G401 (cell line): Measurements from ENCODE around the gene MACROD1. TPM values are rescaled to one million over a fixed set of nuclear protein-coding genes. Genes with fewer than 3 reads are reported as not detected.
A peak's percentile ranks its signal among the peaks of the same experiment; 100 is the strongest.

Source experiments
- DNase-seq: peaks from one replicate; pipeline ENCODE4 v3.0.0-alpha.2; 2015; ENCODE audit warnings: low spot score
- in situ Hi-C: cut with HindIII; loops from 2 replicates; pipeline ENCODE4 v1.10.0; 2016; ENCODE audit warnings: low sequenced_read_pairs, mixed read lengths
- total RNA-seq: library from RNA; depleted of rRNA; stranded (reverse); fragments of >200 nt; shearing (Covaris generic); gene quantifications from 2 replicates; pipeline ENCODE4 v1.2.3, GENCODE V29; 2014

Gene MACROD1
- total RNA-seq, 1 experiment from 2014 or later = 85.0 TPM

DNA sequence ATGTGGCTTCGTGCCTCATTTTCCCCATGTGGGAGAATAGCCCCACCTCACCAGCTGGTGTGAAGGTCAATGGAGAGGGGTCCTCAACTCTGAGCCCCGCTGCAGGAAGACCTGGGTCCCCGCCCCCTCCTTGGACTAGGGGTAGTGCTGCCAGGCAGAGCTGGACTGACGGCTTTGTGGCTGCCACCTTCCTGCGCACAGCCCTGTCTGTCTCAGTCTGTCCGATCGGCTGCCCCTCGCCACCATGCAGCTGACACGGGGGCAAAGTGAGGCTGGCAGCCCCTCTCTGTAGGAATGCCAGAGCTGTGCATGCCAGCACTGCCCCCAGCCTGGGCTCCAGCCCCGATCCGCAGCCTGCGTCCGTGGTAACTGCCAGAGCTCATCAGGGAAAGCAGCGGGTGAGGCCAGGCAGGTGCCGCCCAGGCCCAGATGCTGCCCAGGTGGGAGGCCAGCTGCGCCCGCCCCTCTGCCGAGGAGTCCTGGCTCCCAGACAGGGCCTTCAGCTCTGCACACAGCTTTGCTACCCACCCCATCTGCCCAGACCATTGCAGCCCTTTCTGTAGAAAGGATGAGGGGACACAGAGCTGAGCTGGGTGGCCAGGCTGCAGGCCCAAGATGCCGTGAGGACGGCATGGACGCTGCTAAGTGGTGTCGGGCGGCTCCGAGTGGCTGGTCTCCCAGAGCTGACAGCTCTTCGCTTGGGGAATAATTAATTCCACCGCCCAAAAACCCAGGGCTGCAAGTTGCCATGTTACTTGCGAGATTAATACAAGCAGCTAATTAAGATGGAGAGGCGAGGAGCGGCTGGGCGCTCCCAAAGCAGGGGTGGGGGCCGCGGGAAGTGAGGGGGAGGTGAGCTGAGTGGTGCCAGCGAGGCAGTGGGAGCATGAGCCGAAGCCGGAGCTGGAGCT, 149.7 kb downstream of the MACROD1 start:
- in situ Hi-C loops = no loop called here
- no peak for DNase-seq

GRCh38 chr11:64015510-64015909, 150.4 kb downstream of the MACROD1 start:
- DNase-seq = no peak
- in situ Hi-C loops = no loop called here

GRCh38 chr11:64014356-64014755, 151.6 kb downstream of the MACROD1 start:
- in situ Hi-C loops = no loop called here
- no peak for DNase-seq

DNA sequence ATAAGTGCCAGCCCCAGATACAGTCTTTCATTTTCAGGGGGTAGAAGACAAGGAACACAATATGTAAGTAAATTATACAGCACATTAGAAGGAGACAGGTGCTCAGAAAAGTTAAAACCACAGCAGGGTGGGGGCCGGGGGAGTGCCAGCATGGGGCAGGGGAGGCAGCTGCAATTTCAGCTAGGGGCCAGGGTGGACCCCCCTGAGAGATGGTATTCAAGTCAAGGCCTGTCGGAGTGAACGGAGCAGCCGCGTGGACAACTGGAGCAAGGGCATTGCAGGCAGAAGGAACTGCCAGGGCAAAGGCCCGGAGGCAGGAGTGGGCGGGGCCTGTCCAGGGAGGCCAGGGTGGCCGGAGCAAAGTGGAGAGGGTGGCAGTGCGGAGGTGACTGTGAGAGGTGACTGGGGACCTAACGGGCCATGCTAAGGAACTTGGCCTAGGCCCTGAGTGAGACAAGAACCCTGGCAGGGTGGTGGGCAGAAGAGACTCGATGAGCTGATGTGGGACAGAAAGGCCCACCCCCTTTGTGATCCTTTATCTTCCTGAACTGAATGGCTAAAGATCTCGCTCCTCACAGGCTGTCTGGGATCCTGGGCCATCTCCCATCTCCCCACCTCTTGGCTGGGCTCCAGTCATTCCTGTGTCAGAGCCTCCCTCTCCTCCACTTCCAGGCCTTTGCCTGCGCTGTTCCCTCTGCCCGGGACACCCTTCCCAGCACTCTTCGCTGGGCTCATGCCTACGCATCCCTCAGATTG, 152.6 kb downstream of the MACROD1 start:
- no peak for DNase-seq
- in situ Hi-C loops = no loop called here

GRCh38 chr11:64011371-64011770, 154.5 kb downstream of the MACROD1 start:
- no peak for DNase-seq
- in situ Hi-C loops = no loop called here

DNA sequence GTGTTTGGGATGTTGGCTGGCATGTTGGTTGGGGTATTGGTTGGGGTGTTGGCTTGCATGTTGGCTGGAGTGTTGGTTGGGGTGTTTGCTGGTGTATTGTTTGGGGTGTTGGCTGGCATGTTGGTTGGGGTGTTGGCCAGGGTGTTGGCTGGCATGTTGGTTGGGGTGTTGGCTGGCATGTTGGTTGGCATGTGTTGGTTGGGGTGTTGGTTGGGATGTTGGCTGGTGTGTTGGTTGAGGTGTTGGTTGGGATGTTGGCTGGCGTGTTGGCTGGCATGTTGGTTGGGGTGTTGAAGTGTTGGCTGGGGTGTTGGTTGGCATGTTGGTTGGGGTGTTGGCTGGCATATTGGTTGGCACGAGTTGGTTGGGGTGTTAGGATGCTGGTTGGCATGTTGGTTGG, 155.1 kb downstream of the MACROD1 start:
- in situ Hi-C loops = no loop called here
- DNase-seq = no peak

DNA sequence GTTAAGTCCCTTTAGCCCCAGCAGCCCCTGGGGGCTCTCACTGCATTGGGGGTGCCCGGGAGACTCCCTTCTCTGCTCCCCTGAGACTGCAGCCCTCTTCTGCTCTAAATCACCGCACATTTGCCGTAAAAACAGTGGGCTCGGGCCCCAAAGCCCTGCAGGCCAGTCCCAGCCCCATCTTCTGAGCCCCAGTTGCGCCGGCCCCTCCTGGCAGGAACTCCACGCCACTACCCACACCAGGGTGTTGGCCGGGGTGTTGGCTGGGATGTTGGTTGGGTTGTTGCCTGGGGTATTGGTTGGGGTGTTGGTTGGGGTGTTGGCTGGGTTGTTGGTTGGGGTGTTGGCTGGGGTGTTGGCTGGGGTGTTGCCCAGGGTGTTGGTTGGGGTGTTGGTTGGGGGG, 156.2 kb downstream of the MACROD1 start:
- in situ Hi-C loops = loop anchor here (10.0 kb wide), 2 partner anchors 125 to 155 kb away; partner anchors contain the start of gene MACROD1
- DNase-seq = no peak

DNA sequence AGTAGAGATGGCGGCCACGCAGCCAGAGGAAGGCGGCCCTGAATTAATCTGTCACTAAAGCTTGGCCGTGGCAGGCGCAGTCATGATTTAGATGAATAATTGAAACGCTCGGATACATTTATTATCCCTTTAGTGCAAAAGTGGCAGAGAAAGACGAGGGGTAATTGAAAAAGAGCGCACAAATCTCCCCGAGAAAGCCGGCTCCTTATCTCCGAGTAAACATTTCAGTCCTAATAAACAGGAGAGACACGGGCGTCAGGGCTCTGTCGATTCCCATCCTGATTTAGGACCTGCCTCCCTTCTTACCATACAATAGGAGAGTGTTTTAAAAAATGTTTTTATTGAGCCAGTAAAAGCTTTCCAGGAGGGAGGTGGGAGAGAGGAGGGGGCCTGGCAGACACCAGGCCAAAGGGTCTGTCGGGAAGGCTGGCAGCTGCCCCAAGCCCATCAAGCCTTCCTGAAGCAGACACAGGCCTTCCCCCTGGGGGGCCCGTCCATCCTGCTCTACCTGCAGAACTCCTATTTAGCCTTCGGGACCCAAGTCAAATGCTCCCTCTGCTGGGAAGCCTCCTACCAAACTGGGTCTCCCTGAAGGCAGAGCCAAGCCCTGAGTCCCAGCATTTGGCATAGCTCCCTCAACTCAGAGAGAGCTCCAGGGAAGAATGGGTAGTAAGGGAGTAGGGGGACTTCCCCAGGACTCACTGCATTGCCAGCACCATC, 156.8 kb downstream of the MACROD1 start:
- in situ Hi-C loops = loop anchor here (10.0 kb wide), 2 partner anchors 126 to 156 kb away; partner anchors contain the start of gene MACROD1
- DNase-seq = no peak

- in situ Hi-C loops = loop anchor here (10.0 kb wide), 2 partner anchors 126 to 156 kb away; partner anchors contain the start of gene MACROD1
- no peak for DNase-seq
Observed at GRCh38 chr11:64008283-64008913, 157.5 kb downstream of the MACROD1 start.

DNA sequence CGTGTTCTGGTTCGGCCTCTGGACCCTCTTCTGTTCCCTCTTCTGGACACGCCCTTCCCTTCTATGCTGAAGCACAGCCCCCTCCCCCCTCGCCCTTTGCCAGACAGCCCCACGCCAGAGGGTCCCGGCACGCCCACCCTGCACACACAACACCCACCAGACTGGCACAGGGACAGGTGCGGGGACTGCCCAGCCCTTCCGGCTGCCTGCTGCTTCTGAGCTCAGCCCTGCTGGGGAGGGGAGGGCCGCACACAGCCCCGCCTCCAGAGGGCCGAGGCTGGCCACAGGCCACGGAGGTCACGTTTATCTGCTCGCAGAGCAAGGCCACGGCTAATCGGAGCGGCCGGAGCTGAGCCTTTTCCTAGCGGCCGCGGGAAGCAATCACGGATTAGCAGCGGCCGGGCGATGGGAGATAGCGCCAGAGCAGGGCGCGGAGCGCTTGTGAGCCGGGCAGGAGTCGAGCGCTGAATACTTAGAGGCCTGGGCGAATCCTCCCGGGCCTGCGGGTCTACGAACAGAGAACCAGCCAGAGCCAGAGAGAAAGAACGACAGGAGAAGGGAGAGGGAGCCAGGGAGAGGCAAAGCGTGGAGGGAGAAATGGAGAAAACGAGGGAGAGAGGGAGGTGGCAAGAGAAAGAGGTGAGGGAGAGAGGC, 158.2 kb downstream of the MACROD1 start:
- peak; percentile 60 for DNase-seq
- in situ Hi-C loops = loop anchor here (10.0 kb wide), 2 partner anchors 127 to 157 kb away; partner anchors contain the start of gene MACROD1

DNA sequence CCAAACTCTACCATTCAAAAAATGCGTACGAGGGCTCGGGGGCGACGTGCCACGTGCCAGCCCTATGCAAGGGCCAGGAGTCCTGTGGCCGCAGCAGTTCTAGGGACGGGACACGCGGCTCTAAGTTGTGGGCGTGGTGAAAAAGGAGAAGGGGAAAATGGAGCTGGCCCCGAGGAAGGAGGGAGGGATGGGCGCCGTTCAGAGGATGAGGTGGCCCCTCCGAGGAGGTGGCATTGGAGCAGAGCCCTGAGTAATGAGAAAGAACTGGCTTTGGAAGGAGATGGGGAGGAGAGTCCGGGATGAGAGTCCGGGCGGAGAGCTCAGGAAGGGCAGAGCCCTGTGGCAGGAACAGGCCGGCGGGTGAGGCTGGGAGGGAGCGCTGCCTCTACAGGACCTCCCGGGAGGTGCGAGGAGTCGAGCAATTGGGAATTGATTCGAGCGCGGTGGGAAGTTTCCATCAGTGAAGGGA, 158.7 kb downstream of the MACROD1 start:
- in situ Hi-C loops = loop anchor here (10.0 kb wide), 2 partner anchors 128 to 158 kb away; partner anchors contain the start of gene MACROD1
- peak; percentile 29 for DNase-seq

GRCh38 chr11:64006398-64006797, 159.5 kb downstream of the MACROD1 start:
- in situ Hi-C loops = loop anchor here (10.0 kb wide), 2 partner anchors 128 to 158 kb away; partner anchors contain the start of gene MACROD1
- no peak for DNase-seq

DNA sequence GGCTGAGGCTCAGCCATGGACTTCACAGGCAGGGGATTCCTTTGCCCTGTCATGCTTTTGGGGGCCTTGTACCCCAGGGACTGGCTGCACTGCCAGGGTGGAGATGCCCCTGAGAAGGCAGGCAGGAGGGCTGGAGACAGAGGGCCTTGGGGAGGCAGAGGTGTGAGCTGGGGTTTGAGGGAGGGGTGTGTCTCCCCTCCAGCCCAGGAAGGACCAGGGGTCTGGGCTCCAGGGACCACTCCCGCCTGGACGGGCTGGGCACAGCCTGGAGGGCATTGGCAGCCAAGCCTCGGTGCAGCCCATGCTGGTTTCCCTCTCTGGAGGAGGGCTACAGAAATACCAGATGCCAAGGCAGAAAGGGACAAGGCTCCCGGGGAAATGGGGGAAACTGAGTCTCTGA, 160.2 kb downstream of the MACROD1 start:
- in situ Hi-C loops = loop anchor here (10.0 kb wide), 2 partner anchors 129 to 159 kb away; partner anchors contain the start of gene MACROD1
- DNase-seq = no peak

- no peak for DNase-seq
- in situ Hi-C loops = loop anchor here (10.0 kb wide), 2 partner anchors 130 to 160 kb away; partner anchors contain the start of gene MACROD1
Observed at GRCh38 chr11:64004590-64004984, 161.3 kb downstream of the MACROD1 start.

DNA sequence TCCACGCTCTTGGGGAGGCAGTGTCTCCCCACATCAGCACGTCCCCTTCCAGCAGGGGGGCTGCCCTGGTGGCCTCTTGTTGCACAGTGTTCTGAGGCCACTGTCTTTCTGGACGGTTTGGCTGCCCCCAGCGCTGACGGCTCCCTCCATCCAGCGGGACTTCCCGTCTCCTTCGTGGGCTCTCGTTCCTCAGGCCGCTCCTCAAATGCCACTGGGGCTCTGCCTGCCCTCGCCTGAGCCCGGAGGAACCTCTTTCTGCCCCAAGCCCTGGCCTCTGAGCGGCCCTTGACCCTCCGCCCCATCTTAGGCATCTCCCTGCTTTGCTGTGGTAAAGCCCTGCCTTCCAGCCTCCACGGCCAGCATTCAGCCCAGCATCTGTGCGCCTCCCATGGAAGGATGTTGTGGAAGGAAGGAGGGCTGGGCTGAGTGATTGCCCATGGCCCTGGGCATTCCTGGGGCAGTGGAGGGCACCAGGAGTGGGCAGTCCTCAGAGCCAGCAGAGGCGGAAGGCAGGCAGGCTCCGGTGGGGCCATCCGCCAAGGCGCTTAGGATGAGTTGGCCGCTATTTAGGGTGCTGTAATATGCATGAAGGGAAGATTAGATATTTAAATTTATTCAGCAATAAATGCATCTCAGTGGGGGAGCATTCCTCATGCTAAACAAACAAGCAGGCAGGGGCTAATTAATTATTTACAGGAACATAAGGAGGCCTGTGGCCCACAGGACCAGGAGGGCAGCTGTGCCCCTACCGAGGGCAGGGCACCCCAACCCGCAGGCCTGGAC, 161.9 kb downstream of the MACROD1 start:
- no peak for DNase-seq
- in situ Hi-C loops = loop anchor here (10.0 kb wide), 2 partner anchors 131 to 161 kb away; partner anchors contain the start of gene MACROD1

DNA sequence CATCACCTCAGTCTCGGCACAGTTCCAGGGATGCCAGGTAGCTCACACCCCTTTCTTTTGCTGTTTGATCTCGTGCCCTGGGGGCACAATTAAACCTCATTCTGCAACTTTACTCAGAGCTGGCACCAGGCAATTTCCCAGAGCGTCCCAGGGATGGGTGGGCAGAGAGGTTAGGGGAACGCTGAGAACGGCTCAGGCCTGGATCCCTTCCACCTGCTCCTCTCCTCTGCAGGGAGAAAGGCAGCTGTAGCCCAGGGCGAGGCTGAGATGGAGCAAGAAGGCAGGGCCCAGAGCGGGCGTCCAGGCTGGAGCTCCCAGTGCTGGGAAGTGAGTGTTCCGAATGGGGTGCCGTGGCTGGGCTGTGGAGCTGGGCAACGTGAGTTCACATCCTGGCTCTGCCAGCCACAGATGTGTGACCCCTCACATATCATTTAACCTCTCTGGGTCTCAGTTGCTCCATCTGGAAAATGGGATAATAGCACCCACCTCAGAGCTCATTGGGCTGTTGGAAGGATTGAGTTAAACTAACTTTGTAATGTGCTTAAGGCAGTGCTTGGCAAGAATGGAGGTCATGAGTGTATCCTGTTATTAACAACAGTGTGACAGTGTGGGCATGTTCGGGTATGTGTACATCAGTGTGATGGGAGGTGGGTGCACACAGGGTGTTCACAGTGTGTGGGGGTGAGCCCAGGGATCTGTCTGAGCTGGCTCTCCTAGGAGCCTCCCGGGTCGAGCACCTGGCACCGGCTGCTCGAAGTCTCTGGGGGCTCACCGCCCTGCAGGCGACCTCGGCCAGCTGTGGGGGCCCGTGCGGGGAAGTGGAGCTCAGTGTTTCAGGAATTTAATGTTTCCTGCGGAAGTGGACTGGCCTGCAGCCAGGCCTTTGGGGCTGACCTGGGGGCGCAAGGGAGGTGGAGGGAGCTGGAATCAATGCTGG, 164.2 kb downstream of the MACROD1 start:
- in situ Hi-C loops = loop anchor here (10.0 kb wide), 2 partner anchors 133 to 163 kb away; partner anchors contain the start of gene MACROD1
- no peak for DNase-seq
